ENCODE results near the gene LGMN. TPM values are rescaled to one million over a fixed set of nuclear protein-coding genes. Genes with fewer than 3 reads are reported as not detected.

Gene LGMN
- total and polyA plus RNA-seq, 8 donors: 18.5 to 60.1 (median 33.0) TPM

- H3K27ac ChIP-seq: no peak overlapping the region
- no peak for DNase-seq
- H3K4me3 ChIP-seq: no peak overlapping the region
- no peak for TF ChIP-seq CTCF (IDR thresholded peaks at IDR 0.05)
- 70 to 88% methylated on average over 4 of the region's 4 CpGs for WGBS, 2 donors
- ATAC-seq: no peak
- intact Hi-C loops (cut with DNase I): no loop called here
- H3K9me3 ChIP-seq: no peaks in the 10 kb centered on the region
- H3K27me3 ChIP-seq: no peaks in the 10 kb centered on the region
- H3K4me1 ChIP-seq: peaks cover 0 to 17% (median 0%) of the 10 kb centered on the region in 3 donors
- FAIRE-seq: no peak
- peaks cover 0 to 6% (median 2%) of the 10 kb centered on the region in 3 donors for H3K36me3 ChIP-seq
These were observed 44.5 kb upstream of the LGMN start for GRCh38 chr14:92792885-92793284.

GRCh38 chr14:92789457-92790089 lies 41.1 kb upstream of the LGMN start:
- Histone ChIP-seq H3K36me3 (no peaks in the 10 kb centered on the region), H3K27me3 (no peaks in the 10 kb centered on the region), H3K27ac (no peak overlapping the region), H3K9me3 (no peaks in the 10 kb centered on the region), H3K4me3 (no peak overlapping the region), H3K4me1 (peaks cover 5 to 14% (median 6%) of the 10 kb centered on the region in 3 donors)
- no peak for TF ChIP-seq CTCF (IDR thresholded peaks at IDR 0.05)
- ATAC-seq: no peak
- no peak for FAIRE-seq
- intact Hi-C loops (cut with DNase I): loop anchor here in 1 of 3 donors (10.0 kb wide), 1 partner anchor 75 kb away; no protein-coding TSS in a partner anchor
- DNase-seq: no peak

GRCh38 chr14:92787554-92787953 lies 39.1 kb upstream of the LGMN start:
- no peak for FAIRE-seq
- TF ChIP-seq CTCF (IDR thresholded peaks at IDR 0.05): no peak
- WGBS, 2 donors: 94 to 97% methylated on average over 2 of the region's 2 CpGs
- H3K4me3 ChIP-seq: no peak overlapping the region
- intact Hi-C loops (cut with DNase I): loop anchor here in 1 of 3 donors (10.0 kb wide), 1 partner anchor 73 kb away; no protein-coding TSS in a partner anchor
- no peak overlapping the region for H3K27ac ChIP-seq
- no peaks in the 10 kb centered on the region for H3K36me3 ChIP-seq
- no peaks in the 10 kb centered on the region for H3K27me3 ChIP-seq
- H3K4me1 ChIP-seq: peaks cover 7 to 11% (median 9%) of the 10 kb centered on the region in 3 donors
- no peaks in the 10 kb centered on the region for H3K9me3 ChIP-seq
- no peak for DNase-seq
- ATAC-seq: no peak

GRCh38 chr14:92786427-92786756 lies 38.0 kb upstream of the LGMN start:
- no peak for DNase-seq
- no peaks in the 10 kb centered on the region for H3K27me3 ChIP-seq
- WGBS, 2 donors: 92 to 96% methylated on average over 1 of the region's 1 CpG
- H3K4me3 ChIP-seq: no peak overlapping the region
- peaks cover 7 to 10% (median 9%) of the 10 kb centered on the region in 3 donors for H3K4me1 ChIP-seq
- H3K9me3 ChIP-seq: no peaks in the 10 kb centered on the region
- no peak for ATAC-seq
- no peak for TF ChIP-seq CTCF (IDR thresholded peaks at IDR 0.05)
- peak overlapping the region in 3 of 4 donors; percentile 40 to 79 (median 79) for H3K27ac ChIP-seq
- H3K36me3 ChIP-seq: no peaks in the 10 kb centered on the region
- intact Hi-C loops (cut with DNase I): loop anchor here in 1 of 3 donors (10.0 kb wide), 1 partner anchor 72 kb away; no protein-coding TSS in a partner anchor
- no peak for FAIRE-seq
